Transverse colon (tissue), 4 donors: ENCODE data around the gene ZGLP1. TPM values are rescaled to one million over a fixed set of nuclear protein-coding genes. Genes with fewer than 3 reads are reported as not detected.

ENCODE experiments used
- DNase-seq: peaks from one replicate; pipeline ENCODE4 v3.0.0-alpha.2; 2019
- H3K27ac ChIP-seq, 4 donors: fragments of 200-600 bp; sonication (generic); 2 replicates each; pipeline ENCODE4 v1.5.1; 2016 to 2018; ENCODE audit warnings: inconsistent platforms in 4 of 4
- H3K27me3 ChIP-seq: fragments of 200-600 bp; sonication (generic); 2 replicates; pipeline ENCODE4 v1.5.1; 2017; ENCODE audit warnings: inconsistent platforms
- H3K36me3 ChIP-seq, 4 donors: fragments of 200-600 bp; sonication (generic); 2 replicates each; pipeline ENCODE4 v1.5.1; 2017 to 2019; ENCODE audit warnings: inconsistent platforms in 4 of 4
- H3K4me1 ChIP-seq, 4 donors: fragments of 200-600 bp; sonication (generic); 2 replicates each; pipeline ENCODE4 v1.5.1; 2017 to 2020; ENCODE audit warnings: inconsistent platforms in 4 of 4
- H3K4me3 ChIP-seq, 4 donors: fragments of 200-600 bp; sonication (generic); 1 replicate in 1 of 4; 2 replicates in 3 of 4; pipeline versions ENCODE4 v1.5.1 to v1.6.1; 2017 to 2019; ENCODE audit warnings: inconsistent platforms in 4 of 4
- H3K9me3 ChIP-seq, 2 donors: fragments of 200-600 bp; sonication (generic); 2 replicates each; pipeline ENCODE4 v1.5.1; 2017 to 2019; ENCODE audit warnings: inconsistent platforms in 2 of 2
- CTCF ChIP-seq, 5 experiments: fragments of 200-600 bp in 3 of 5; fragments of 450-650 bp in 2 of 5; sonication (generic) in 3 of 5; IDR thresholded peaks; 1 replicate in 2 of 5; 2 replicates in 3 of 5; pipeline ENCODE4 v1.5.1; 2016 to 2017; ENCODE audit warnings: antibody characterized with exemption in 5 of 5, inconsistent platforms in 3 of 5, mild to moderate bottlenecking in 2 of 5, moderate library complexity in 1 of 5
- EP300 ChIP-seq: sonication (generic); formaldehyde crosslinking; IDR thresholded peaks from one replicate; pipeline ENCODE4 v1.6.1; 2017; ENCODE audit warnings: antibody characterized with exemption, low read depth
- POLR2A ChIP-seq: fragments of 450-650 bp; IDR thresholded peaks from one replicate; pipeline ENCODE4 v1.6.1; 2016; ENCODE audit warnings: antibody characterized with exemption, mild to moderate bottlenecking, moderate library complexity
- POLR2AphosphoS5 ChIP-seq, 3 donors: sonication (generic); formaldehyde crosslinking; IDR thresholded peaks; one replicate each; pipeline ENCODE4 v1.6.1; 2016; ENCODE audit warnings: antibody characterized with exemption in 3 of 3
- WGBS, 2 donors: methylation state at CpG; one replicate each; pipeline ENCODE4 v1.1.5; 2018; ENCODE audit warnings: low coverage in 1 of 2; 5-methylcytosine and 5-hydroxymethylcytosine counted together
- in situ Hi-C, 4 donors: fragments of 200-750 bp; cut with MboI; loops; one replicate each; pipeline versions ENCODE4 v1.15.0 to v1.15.1; 2017; ENCODE audit warnings: low sequenced_read_pairs in 3 of 4, low pct_ligation_motif_present in 1 of 4, low pct_unique_long_range_greater_than_20kb in 1 of 4
- intact Hi-C: fragments of 100-400 bp; cut with DNase I; formaldehyde crosslinking; loops from one replicate; pipeline ENCODE4 v1.15.1; 2023; ENCODE audit warnings: low total_unique reads
- total RNA-seq, 4 donors: library from RNA; depleted of rRNA; stranded (reverse); fragments of >200 nt; gene quantifications; one replicate each; pipeline ENCODE4 v1.1.0, GENCODE V29; 2016

The ZGLP1 gene
- total RNA-seq, 4 donors from 2014 or later = 1.9 to 8.2 (median 3.8) TPM

GRCh38 chr19:10266706-10267105 is 42.9 kb downstream of the ZGLP1 start:
- H3K27me3 ChIP-seq = peaks cover 22% of the 10 kb centered on the region
- intact Hi-C loops = no loop called here
- in situ Hi-C loops = loop anchor here in 3 of 4 donors (5.0 kb wide), 2 partner anchors 116 to 121 kb away; partner anchors contain the start of gene TYK2 (in 1 of the 3)
- TF ChIP-seq EP300 (no peak), POLR2AphosphoS5 (IDR thresholded peaks at IDR 0.05) (no peak), POLR2A (no peak), CTCF (IDR thresholded peaks at IDR 0.05) (no peak)
- no peak overlapping the region for H3K27ac ChIP-seq
- DNase-seq = no peak
- H3K4me1 ChIP-seq = peaks cover 6 to 20% (median 17%) of the 10 kb centered on the region in 4 donors
- H3K36me3 ChIP-seq = no peaks in the 10 kb centered on the region
- no peaks in the 10 kb centered on the region for H3K9me3 ChIP-seq
- no peak overlapping the region for H3K4me3 ChIP-seq
- WGBS, 2 donors = 73 to 87% methylated on average over 2 to 7 of the region's 7 CpGs

- no peak overlapping the region for H3K4me3 ChIP-seq
- H3K27ac ChIP-seq = no peak overlapping the region
- no peaks in the 10 kb centered on the region for H3K9me3 ChIP-seq
- in situ Hi-C loops = no loop called here
- peaks cover 0 to 10% (median 3%) of the 10 kb centered on the region in 4 donors for H3K36me3 ChIP-seq
- intact Hi-C loops = no loop called here
- 58 to 77% methylated on average over 2 to 7 of the region's 7 CpGs for WGBS, 2 donors
- H3K4me1 ChIP-seq = peaks cover 0 to 5% (median 0%) of the 10 kb centered on the region in 4 donors
- TF ChIP-seq CTCF (IDR thresholded peaks at IDR 0.05) = no peak
- no peak for TF ChIP-seq POLR2A
- TF ChIP-seq EP300 = no peak
- TF ChIP-seq POLR2AphosphoS5 (IDR thresholded peaks at IDR 0.05) = no peak
- no peak for DNase-seq
- H3K27me3 ChIP-seq = no peaks in the 10 kb centered on the region
Measured at GRCh38 chr19:10262771-10263170, 46.8 kb downstream of the ZGLP1 start.

- DNase-seq = no peak
- in situ Hi-C loops = no loop called here
- Histone ChIP-seq H3K27ac (no peak overlapping the region), H3K9me3 (no peaks in the 10 kb centered on the region), H3K36me3 (peaks cover 0 to 25% (median 6%) of the 10 kb centered on the region in 4 donors), H3K4me3 (no peak overlapping the region), H3K4me1 (peaks cover 0 to 5% (median 0%) of the 10 kb centered on the region in 4 donors), H3K27me3 (no peaks in the 10 kb centered on the region)
- intact Hi-C loops = no loop called here
- TF ChIP-seq POLR2A (no peak), EP300 (no peak), CTCF (IDR thresholded peaks at IDR 0.05) (no peak), POLR2AphosphoS5 (IDR thresholded peaks at IDR 0.05) (no peak)
- WGBS, 2 donors = 72% methylated on average over 8 of the region's 8 CpGs; no CpG with 5 or more reads in 1 of the 2 donors
Measured at GRCh38 chr19:10260141-10260584, 49.5 kb downstream of the ZGLP1 start.

GRCh38 chr19:10259162-10259905 is 50.3 kb downstream of the ZGLP1 start:
- Histone ChIP-seq H3K4me3 (no peak overlapping the region), H3K27me3 (no peaks in the 10 kb centered on the region), H3K4me1 (peaks cover 0 to 5% (median 0%) of the 10 kb centered on the region in 4 donors), H3K36me3 (peaks cover 0 to 34% (median 6%) of the 10 kb centered on the region in 4 donors), H3K9me3 (no peaks in the 10 kb centered on the region), H3K27ac (peak overlapping the region in 1 of 4 donors; percentile 8)
- WGBS, 2 donors = 68 to 100% methylated on average over 1 to 32 of the region's 32 CpGs
- intact Hi-C loops = no loop called here
- TF ChIP-seq EP300 (no peak), CTCF (IDR thresholded peaks at IDR 0.05) (peak; percentile 64 to 72 (median 69)), POLR2A (no peak), POLR2AphosphoS5 (IDR thresholded peaks at IDR 0.05) (no peak)
- in situ Hi-C loops = loop anchor here in 1 of 4 donors (5.0 kb wide), 1 partner anchor 128 kb away; no protein-coding TSS in a partner anchor
- peak; percentile 88 for DNase-seq
